ENCODE data around the gene FUT3. TPM values are rescaled to one million over a fixed set of nuclear protein-coding genes. Genes with fewer than 3 reads are reported as not detected.

The FUT3 gene
- total RNA-seq, 2 donors from 2014 or later: 1.3 TPM; not detected in 1

- DNase-seq: no peak
- no peak overlapping the region for H3K4me3 ChIP-seq (ENCODE audit: low read length)
- peaks cover 2% of the 10 kb centered on the region for H3K9me3 Mint-ChIP-seq
- peaks cover 2% of the 10 kb centered on the region for H3K36me3 Mint-ChIP-seq (ENCODE audit: low read depth)
- H3K27me3 Mint-ChIP-seq (ENCODE audit: insufficient read depth): peaks cover 8% of the 10 kb centered on the region
- no peaks in the 10 kb centered on the region for H3K9me3 ChIP-seq (ENCODE audit: control insufficient read depth, low read length)
- H3K9ac ChIP-seq (ENCODE audit: extremely low read depth, low read length, poor library complexity, severe bottlenecking): no peak overlapping the region
- no peaks in the 10 kb centered on the region for H3K27me3 ChIP-seq (ENCODE audit: control insufficient read depth, insufficient read depth, low read length, poor library complexity, severe bottlenecking)
- TF ChIP-seq CTCF (conservative IDR thresholded peaks at IDR 0.05): no peak
- H3K27ac ChIP-seq (ENCODE audit: low read depth, low read length): no peak overlapping the region
- H3K36me3 ChIP-seq (ENCODE audit: control insufficient read depth, insufficient read depth, low read length): no peaks in the 10 kb centered on the region
- H3K4me1 ChIP-seq (ENCODE audit: control insufficient read depth, insufficient read depth, low read length): no peaks in the 10 kb centered on the region
- H3K4me3 Mint-ChIP-seq: no peak overlapping the region
- WGBS, 2 experiments (ENCODE audit: insufficient coverage in 1 of 2, insufficient read length in 1 of 2): 87% methylated on average over 8 of the region's 8 CpGs
- H3K4me1 Mint-ChIP-seq: no peaks in the 10 kb centered on the region
- H3K27ac Mint-ChIP-seq: no peak overlapping the region
Observed at GRCh38 chr19:5821521-5822180, 29.6 kb downstream of the FUT3 start.

GRCh38 chr19:5820785-5821184 is 30.5 kb downstream of the FUT3 start:
- DNase-seq: no peak
- Mint-ChIP-seq H3K36me3 (ENCODE audit: low read depth) (peaks cover 2% of the 10 kb centered on the region), H3K4me1 (no peaks in the 10 kb centered on the region), H3K4me3 (no peak overlapping the region), H3K27ac (no peak overlapping the region), H3K27me3 (ENCODE audit: insufficient read depth) (peaks cover 12% of the 10 kb centered on the region), H3K9me3 (peaks cover 2% of the 10 kb centered on the region)
- no peaks in the 10 kb centered on the region for H3K36me3 ChIP-seq (ENCODE audit: control insufficient read depth, insufficient read depth, low read length)
- no peak overlapping the region for H3K9ac ChIP-seq (ENCODE audit: extremely low read depth, low read length, poor library complexity, severe bottlenecking)
- WGBS, 2 experiments (ENCODE audit: insufficient coverage in 1 of 2, insufficient read length in 1 of 2): 81 to 90% methylated on average over 4 to 6 of the region's 6 CpGs
- H3K4me3 ChIP-seq (ENCODE audit: low read length): no peak overlapping the region
- no peak for TF ChIP-seq CTCF (conservative IDR thresholded peaks at IDR 0.05)
- no peaks in the 10 kb centered on the region for H3K4me1 ChIP-seq (ENCODE audit: control insufficient read depth, insufficient read depth, low read length)
- H3K27ac ChIP-seq (ENCODE audit: low read depth, low read length): no peak overlapping the region
- H3K27me3 ChIP-seq (ENCODE audit: control insufficient read depth, insufficient read depth, low read length, poor library complexity, severe bottlenecking): no peaks in the 10 kb centered on the region
- no peaks in the 10 kb centered on the region for H3K9me3 ChIP-seq (ENCODE audit: control insufficient read depth, low read length)

GRCh38 chr19:5818594-5818993 is 32.7 kb downstream of the FUT3 start:
- H3K4me1 Mint-ChIP-seq: no peaks in the 10 kb centered on the region
- DNase-seq: no peak
- peaks cover 2% of the 10 kb centered on the region for H3K9me3 Mint-ChIP-seq
- no peaks in the 10 kb centered on the region for H3K9me3 ChIP-seq (ENCODE audit: control insufficient read depth, low read length)
- H3K27ac Mint-ChIP-seq: no peak overlapping the region
- no peaks in the 10 kb centered on the region for H3K27me3 ChIP-seq (ENCODE audit: control insufficient read depth, insufficient read depth, low read length, poor library complexity, severe bottlenecking)
- no peak overlapping the region for H3K4me3 ChIP-seq (ENCODE audit: low read length)
- peaks cover 12% of the 10 kb centered on the region for H3K27me3 Mint-ChIP-seq (ENCODE audit: insufficient read depth)
- H3K36me3 Mint-ChIP-seq (ENCODE audit: low read depth): peaks cover 2% of the 10 kb centered on the region
- WGBS, 2 experiments (ENCODE audit: insufficient coverage in 1 of 2, insufficient read length in 1 of 2): 97 to 100% methylated on average over 1 to 10 of the region's 10 CpGs
- no peak overlapping the region for H3K4me3 Mint-ChIP-seq
- no peak for TF ChIP-seq CTCF (conservative IDR thresholded peaks at IDR 0.05)
- H3K9ac ChIP-seq (ENCODE audit: extremely low read depth, low read length, poor library complexity, severe bottlenecking): no peak overlapping the region
- no peaks in the 10 kb centered on the region for H3K4me1 ChIP-seq (ENCODE audit: control insufficient read depth, insufficient read depth, low read length)
- H3K27ac ChIP-seq (ENCODE audit: low read depth, low read length): no peak overlapping the region
- H3K36me3 ChIP-seq (ENCODE audit: control insufficient read depth, insufficient read depth, low read length): no peaks in the 10 kb centered on the region
